ENCODE results near the gene PATL2. TPM values are rescaled to one million over a fixed set of nuclear protein-coding genes. Genes with fewer than 3 reads are reported as not detected.
A peak's percentile ranks its signal among the peaks of the same experiment; 100 is the strongest.
"Not testable (repeated sequence)": the region's sequence is repeated elsewhere in the genome, so short reads cannot be mapped to it uniquely, and the experiment has no call there.

Gene PATL2
- total RNA-seq (1 to 10 TPM in 7 of 9 donors, under 1 TPM in 1, not detected in 1; 0.49 to 4.2 (median 2.6) TPM), polyA plus RNA-seq (1 to 10 TPM in 1 of 2 donors, under 1 TPM in 1; 0.44 to 3.3 TPM)
- long read RNA-seq, donor 1, partial matches to known transcripts = 2 of 3 reads
- long read RNA-seq, donor 1, other reads (novel, unspliced or antisense) = 0 of 3 reads
- long read RNA-seq, donor 2, partial matches to known transcripts = 0 of 2 reads
- long read RNA-seq, donor 2, other reads (novel, unspliced or antisense) = 1 of 2 reads
- long read RNA-seq, donor 3, partial matches to known transcripts = 0 of 2 reads
- long read RNA-seq, donor 3, other reads (novel, unspliced or antisense) = 0 of 2 reads

DNA sequence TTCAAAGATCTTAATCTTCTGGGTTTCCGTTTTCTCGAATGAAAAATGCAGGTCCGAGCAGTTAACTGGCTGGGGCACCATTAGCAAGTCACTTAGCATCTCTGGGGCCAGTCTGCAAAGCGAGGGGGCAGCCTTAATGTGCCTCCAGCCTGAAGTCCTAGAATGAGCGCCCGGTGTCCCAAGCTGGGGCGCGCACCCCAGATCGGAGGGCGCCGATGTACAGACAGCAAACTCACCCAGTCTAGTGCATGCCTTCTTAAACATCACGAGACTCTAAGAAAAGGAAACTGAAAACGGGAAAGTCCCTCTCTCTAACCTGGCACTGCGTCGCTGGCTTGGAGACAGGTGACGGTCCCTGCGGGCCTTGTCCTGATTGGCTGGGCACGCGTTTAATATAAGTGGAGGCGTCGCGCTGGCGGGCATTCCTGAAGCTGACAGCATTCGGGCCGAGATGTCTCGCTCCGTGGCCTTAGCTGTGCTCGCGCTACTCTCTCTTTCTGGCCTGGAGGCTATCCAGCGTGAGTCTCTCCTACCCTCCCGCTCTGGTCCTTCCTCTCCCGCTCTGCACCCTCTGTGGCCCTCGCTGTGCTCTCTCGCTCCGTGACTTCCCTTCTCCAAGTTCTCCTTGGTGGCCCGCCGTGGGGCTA lies at the start of gene PATL2, which contains the start of gene B2M:
TSS of gene PATL2 (minus strand) at position 228 of the 647 bp plus-strand sequence. CDS start 34,833 bp downstream, outside the sequence.
TSS of gene B2M (plus strand) at position 422 of the 647 bp plus-strand sequence. CDS start at position 452, 30 bp downstream.
- Histone ChIP-seq H3K4me3 (peak within 1 kb of the TSS; percentile 74 to 95 (median 86)), H3K27me3 (no peaks in the 10 kb centered on the region), H3K27ac (peak within 1 kb of the TSS; percentile 94 to 100 (median 99)), H3K36me3 (peaks cover 0 to 42% (median 11%) of the 10 kb centered on the region in 9 donors), H3K4me1 (peaks cover 0 to 44% (median 18%) of the 10 kb centered on the region in 12 donors), H3K9me3 (no peaks in the 10 kb centered on the region)
- ATAC-seq (peak; percentile 96 to 97 (median 96)), DNase-seq (peak; percentile 93 to 97 (median 96))
- TF ChIP-seq, protein P1, sequence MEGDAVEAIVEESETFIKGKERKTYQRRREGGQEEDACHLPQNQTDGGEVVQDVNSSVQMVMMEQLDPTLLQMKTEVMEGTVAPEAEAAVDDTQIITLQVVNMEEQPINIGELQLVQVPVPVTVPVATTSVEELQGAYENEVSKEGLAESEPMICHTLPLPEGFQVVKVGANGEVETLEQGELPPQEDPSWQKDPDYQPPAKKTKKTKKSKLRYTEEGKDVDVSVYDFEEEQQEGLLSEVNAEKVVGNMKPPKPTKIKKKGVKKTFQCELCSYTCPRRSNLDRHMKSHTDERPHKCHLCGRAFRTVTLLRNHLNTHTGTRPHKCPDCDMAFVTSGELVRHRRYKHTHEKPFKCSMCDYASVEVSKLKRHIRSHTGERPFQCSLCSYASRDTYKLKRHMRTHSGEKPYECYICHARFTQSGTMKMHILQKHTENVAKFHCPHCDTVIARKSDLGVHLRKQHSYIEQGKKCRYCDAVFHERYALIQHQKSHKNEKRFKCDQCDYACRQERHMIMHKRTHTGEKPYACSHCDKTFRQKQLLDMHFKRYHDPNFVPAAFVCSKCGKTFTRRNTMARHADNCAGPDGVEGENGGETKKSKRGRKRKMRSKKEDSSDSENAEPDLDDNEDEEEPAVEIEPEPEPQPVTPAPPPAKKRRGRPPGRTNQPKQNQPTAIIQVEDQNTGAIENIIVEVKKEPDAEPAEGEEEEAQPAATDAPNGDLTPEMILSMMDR (IDR thresholded peaks at IDR 0.05) = peak in 2 of 12 donors; percentile 4 to 9
- TF ChIP-seq POLR2A (IDR thresholded peaks at IDR 0.05) = peak; percentile 95 to 99
- intact Hi-C loops (cut with DNase I) = loop anchor here in 8 of 10 donors (1.0 to 2.0 kb wide), 6 partner anchors 16 to 48 kb away; partner anchors contain the start of gene SPG11 (in 5 of the 8)
- WGBS, 4 donors = 0 to 1% (median 0%) methylated on average over 28 to 37 of the region's 37 CpGs

DNA sequence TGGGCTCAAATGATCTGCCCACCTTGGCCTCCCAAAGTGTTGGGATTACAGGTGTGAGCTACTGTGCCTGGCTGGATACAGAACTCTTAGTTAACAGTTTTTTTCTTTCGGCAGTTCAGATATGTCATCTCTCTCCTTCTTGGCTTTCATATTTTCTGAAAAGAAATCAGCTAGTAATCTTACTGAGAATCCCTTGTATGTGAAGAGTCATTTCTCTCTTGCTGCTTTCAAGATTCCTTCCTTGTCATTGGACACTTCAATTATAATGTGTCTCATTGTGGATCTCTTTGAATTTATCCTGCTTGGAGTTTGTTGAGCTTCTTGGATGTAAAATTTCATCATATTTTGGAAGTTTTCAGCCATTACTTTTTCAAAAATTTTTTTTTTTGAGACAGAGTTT lies 42.2 kb upstream of the PATL2 start:
- TF ChIP-seq, protein P1 (IDR thresholded peaks at IDR 0.05) = no peak
- TF ChIP-seq POLR2A (IDR thresholded peaks at IDR 0.05) = no peak
- Histone ChIP-seq H3K36me3 (no peaks in the 10 kb centered on the region), H3K27ac (no peak overlapping the region), H3K9me3 (peaks cover 0 to 33% (median 2%) of the 10 kb centered on the region in 12 donors), H3K4me3 (no peak overlapping the region), H3K4me1 (no peaks in the 10 kb centered on the region), H3K27me3 (no peaks in the 10 kb centered on the region)
- ATAC-seq = no peak
- intact Hi-C loops (cut with DNase I) = loop anchor here in 1 of 10 donors (10.0 kb wide), 1 partner anchor 169 kb away; no protein-coding TSS in a partner anchor
- 94 to 98% (median 97%) methylated on average over 1 of the region's 1 CpG for WGBS, 4 donors
- DNase-seq = no peak

DNA sequence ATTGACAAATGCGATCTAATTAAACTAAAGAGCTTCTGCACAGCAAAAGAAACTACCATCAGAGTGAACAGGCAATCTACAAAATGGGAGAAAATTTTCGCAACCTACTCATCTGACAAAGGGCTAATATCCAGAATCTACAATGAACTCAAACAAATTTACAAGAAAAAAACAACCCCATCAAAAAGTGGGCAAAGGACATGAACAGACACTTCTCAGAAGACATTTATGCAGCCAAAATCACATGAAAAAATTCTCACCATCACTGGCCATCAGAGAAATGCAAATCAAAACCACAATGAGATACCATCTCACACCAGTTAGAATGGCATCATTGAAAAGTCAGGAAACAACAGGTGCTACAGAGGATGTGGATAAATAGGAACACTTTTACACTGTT lies 32.3 kb upstream of the PATL2 start:
- ATAC-seq; H3K4me1 ChIP-seq; H3K27me3 ChIP-seq; DNase-seq; intact Hi-C loops (cut with DNase I); H3K4me3 ChIP-seq; H3K36me3 ChIP-seq; H3K27ac ChIP-seq; H3K9me3 ChIP-seq: not testable (repeated sequence)
- WGBS, 4 donors = 83 to 100% (median 93%) methylated on average over 1 to 2 of the region's 2 CpGs

DNA sequence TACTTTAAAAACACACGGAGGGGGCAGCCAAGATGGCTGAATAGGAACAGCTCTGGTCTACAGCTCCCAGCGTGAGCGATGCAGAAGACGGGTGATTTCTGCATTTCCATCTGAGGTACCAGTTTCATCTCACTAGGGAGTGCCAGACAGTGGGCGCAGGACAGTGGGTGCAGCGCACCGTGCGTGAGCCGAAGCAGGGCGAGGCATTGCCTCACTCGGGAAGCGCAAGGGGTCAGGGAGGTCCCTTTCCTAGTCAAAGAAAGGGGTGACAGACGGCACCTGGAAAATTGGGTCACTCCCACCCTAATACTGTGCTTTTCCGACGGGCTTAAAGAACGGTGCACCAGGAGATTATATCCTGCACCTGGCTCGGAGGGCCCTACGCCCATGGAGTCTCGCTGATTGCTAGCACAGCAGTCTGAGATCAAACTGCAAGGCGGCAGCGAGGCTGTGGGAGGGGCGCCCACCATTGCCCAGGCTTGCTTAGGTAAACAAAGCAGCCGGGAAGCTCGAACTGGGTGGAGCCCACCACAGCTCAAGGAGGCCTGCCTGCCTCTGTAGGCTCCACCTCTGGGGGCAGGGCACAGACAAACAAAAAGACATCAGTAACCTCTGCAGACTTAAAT lies 28.2 kb upstream of the PATL2 start:
- H3K4me3 ChIP-seq, H3K27me3 ChIP-seq, H3K9me3 ChIP-seq, H3K36me3 ChIP-seq, DNase-seq, ATAC-seq, H3K27ac ChIP-seq: not testable (repeated sequence)
- WGBS, 4 donors = 82 to 86% (median 84%) methylated on average over 9 to 21 of the region's 24 CpGs
- intact Hi-C loops (cut with DNase I) = loop anchor here (5.0 to 10.0 kb wide), 7 partner anchors 77 to 165 kb away; partner anchors contain the start of gene SPG11 (in 2 of the 10)
- peaks cover 0 to 39% (median 8%) of the 10 kb centered on the region in 12 donors for H3K4me1 ChIP-seq
